Adrenal gland (tissue), 5 donors: Measurements from ENCODE around the gene OR4E1.

Source experiments
- POLR2A ChIP-seq, 2 donors: fragments of 450-650 bp; IDR thresholded peaks; one replicate each; pipeline ENCODE4 v1.6.1; 2017; ENCODE audit warnings: antibody characterized with exemption in 2 of 2, mild to moderate bottlenecking in 2 of 2, moderate library complexity in 1 of 2
- TF ChIP-seq, protein P1 (sequence below), 6 experiments: fragments of 450-650 bp in 4 of 6; fragments of 200-600 bp in 2 of 6; sonication (generic) in 1 of 6; IDR thresholded peaks; 1 replicate in 5 of 6; 2 replicates in 1 of 6; pipeline versions ENCODE4 v1.5.1 to v1.8.0; 2016 to 2021; ENCODE audit warnings: antibody characterized with exemption in 6 of 6, mild to moderate bottlenecking in 2 of 6, moderate library complexity in 1 of 6
- donor health status: DM: no; HTN: no; CAD: no.

DNA sequence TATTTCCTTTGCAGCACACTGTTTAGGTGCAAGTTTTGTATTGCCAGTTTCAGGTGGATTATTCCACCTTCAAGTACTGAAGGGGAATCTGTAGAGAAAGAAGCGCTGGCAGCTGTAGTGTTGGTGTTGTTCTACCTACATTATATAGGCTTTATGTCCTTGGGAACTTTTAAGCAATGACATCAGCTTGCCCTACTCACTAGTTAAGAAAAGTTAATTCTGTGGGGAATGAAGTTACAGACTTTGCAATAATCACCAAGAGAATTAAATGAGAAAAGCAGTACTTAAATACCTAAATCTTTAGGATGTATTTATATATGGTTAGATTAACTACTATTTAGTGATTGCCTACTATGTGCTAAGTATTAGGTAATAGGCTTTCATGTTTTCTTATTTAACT lies at the start of gene OR4E1:
- TF ChIP-seq POLR2A (IDR thresholded peaks at IDR 0.05) = no peak
- TF ChIP-seq, protein P1, sequence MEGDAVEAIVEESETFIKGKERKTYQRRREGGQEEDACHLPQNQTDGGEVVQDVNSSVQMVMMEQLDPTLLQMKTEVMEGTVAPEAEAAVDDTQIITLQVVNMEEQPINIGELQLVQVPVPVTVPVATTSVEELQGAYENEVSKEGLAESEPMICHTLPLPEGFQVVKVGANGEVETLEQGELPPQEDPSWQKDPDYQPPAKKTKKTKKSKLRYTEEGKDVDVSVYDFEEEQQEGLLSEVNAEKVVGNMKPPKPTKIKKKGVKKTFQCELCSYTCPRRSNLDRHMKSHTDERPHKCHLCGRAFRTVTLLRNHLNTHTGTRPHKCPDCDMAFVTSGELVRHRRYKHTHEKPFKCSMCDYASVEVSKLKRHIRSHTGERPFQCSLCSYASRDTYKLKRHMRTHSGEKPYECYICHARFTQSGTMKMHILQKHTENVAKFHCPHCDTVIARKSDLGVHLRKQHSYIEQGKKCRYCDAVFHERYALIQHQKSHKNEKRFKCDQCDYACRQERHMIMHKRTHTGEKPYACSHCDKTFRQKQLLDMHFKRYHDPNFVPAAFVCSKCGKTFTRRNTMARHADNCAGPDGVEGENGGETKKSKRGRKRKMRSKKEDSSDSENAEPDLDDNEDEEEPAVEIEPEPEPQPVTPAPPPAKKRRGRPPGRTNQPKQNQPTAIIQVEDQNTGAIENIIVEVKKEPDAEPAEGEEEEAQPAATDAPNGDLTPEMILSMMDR (IDR thresholded peaks at IDR 0.05) = no peak
